GM12865 (cell line): Measurements from ENCODE around the gene KRTAP9-9.
"Not testable (repeated sequence)": the region's sequence is repeated elsewhere in the genome, so short reads cannot be mapped to it uniquely, and the experiment has no call there.

ENCODE experiments used
- DNase-seq: peaks from one replicate; pipeline ENCODE4 v3.0.0; 2010; ENCODE audit warnings: low read depth
- H3K4me3 ChIP-seq: 2 replicates; pipeline ENCODE4 v1.5.1; 2011; ENCODE audit warnings: mild to moderate bottlenecking, low read depth, low read length, control low read depth
- TF ChIP-seq, protein P1 (sequence below): IDR thresholded peaks from 2 replicates; pipeline ENCODE4 v1.5.1; 2011; ENCODE audit warnings: low read length, control low read depth, low read depth, inconsistent platforms; ENCODE audit not compliant: insufficient read depth; ENCODE audit errors: missing control alignments

KRTAP9-9 gene

GRCh38 chr17:41271858-41272257 lies 16.7 kb downstream of the KRTAP9-9 start:
- no peak for DNase-seq
- no peak overlapping the region for H3K4me3 ChIP-seq
- TF ChIP-seq, protein P1, sequence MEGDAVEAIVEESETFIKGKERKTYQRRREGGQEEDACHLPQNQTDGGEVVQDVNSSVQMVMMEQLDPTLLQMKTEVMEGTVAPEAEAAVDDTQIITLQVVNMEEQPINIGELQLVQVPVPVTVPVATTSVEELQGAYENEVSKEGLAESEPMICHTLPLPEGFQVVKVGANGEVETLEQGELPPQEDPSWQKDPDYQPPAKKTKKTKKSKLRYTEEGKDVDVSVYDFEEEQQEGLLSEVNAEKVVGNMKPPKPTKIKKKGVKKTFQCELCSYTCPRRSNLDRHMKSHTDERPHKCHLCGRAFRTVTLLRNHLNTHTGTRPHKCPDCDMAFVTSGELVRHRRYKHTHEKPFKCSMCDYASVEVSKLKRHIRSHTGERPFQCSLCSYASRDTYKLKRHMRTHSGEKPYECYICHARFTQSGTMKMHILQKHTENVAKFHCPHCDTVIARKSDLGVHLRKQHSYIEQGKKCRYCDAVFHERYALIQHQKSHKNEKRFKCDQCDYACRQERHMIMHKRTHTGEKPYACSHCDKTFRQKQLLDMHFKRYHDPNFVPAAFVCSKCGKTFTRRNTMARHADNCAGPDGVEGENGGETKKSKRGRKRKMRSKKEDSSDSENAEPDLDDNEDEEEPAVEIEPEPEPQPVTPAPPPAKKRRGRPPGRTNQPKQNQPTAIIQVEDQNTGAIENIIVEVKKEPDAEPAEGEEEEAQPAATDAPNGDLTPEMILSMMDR, result no peak

DNA sequence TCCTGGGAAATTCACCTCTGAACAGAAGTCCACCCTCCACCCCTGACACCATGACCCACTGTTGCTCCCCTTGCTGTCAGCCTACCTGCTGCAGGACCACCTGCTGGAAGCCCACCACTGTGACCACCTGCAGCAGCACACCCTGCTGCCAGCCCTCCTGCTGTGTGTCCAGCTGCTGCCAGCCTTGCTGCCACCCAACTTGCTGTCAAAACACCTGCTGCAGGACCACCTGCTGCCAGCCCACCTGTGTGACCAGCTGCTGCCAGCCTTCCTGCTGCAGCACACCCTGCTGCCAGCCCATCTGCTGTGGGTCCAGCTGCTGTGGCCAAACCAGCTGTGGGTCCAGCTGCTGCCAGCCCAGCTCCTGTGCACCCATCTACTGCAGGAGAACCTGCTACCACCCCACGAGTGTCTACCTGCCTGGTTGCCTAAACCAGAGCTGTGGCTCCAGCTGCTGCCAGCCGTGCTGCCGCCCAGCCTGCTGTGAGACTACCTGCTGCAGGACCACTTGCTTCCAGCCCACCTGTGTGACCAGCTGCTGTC lies 20.5 kb downstream of the KRTAP9-9 start, which contains the start of gene KRTAP9-7:
KRTAP9-7 (plus strand) TSS at position 51 of the 543 bp plus-strand sequence; CDS start at position 51, 0 bp downstream.
- not testable (repeated sequence) for H3K4me3 ChIP-seq, DNase-seq

- TF ChIP-seq, protein P1, result no peak
- DNase-seq, result no peak
- no peak overlapping the region for H3K4me3 ChIP-seq
These were observed 23.2 kb downstream of the KRTAP9-9 start for GRCh38 chr17:41278176-41278955.

- no peak for DNase-seq
- H3K4me3 ChIP-seq, result no peak overlapping the region
- TF ChIP-seq, protein P1, result no peak
These were observed 28.9 kb downstream of the KRTAP9-9 start for GRCh38 chr17:41284043-41284442.

GRCh38 chr17:41284546-41284945 lies 29.4 kb downstream of the KRTAP9-9 start:
- TF ChIP-seq, protein P1, result no peak
- no peak for DNase-seq

GRCh38 chr17:41287050-41287449 lies 31.9 kb downstream of the KRTAP9-9 start:
- H3K4me3 ChIP-seq, result no peak overlapping the region
- DNase-seq, result no peak
- TF ChIP-seq, protein P1, result no peak

More at GRCh38 chr17:41284546-41284945, 29.4 kb downstream of the KRTAP9-9 start:
- H3K4me3 ChIP-seq, result no peak overlapping the region

DNA sequence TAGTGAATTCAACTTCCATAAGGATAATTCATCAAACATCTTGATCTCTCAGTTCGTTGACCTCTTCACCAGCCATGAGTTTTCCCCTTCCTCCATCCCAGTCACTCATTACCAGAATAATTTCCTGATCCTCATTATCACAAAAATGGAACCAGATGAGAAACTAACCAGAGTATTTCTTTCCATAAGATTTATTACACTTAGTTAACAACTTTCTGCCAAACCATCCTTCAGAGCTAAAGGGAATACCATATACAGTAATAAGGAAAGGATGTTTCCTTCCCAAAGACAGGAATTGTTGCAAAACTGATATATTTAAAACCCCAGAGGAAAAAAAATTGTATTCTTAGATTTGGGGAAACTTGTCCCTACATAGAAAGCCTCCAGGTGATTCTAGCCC lies 38.8 kb downstream of the KRTAP9-9 start:
- no peak overlapping the region for H3K4me3 ChIP-seq
- DNase-seq, result no peak
- TF ChIP-seq, protein P1, result no peak
